Effector memory CD8-positive, alpha-beta T cell (primary cell): ENCODE data around the gene PREX1.

Experiments
- ATAC-seq: fragments of 150-1000 bp; cut with Tn5 transposase; replicated peaks from 2 replicates; pipeline ENCODE4 v1.10.0; 2021; ENCODE audit warnings: mild to moderate bottlenecking, moderate library complexity
- DNase-seq, 3 experiments: peaks; one replicate each; pipeline ENCODE4 v3.0.0; 2021
- H3K27ac Mint-ChIP-seq, 2 donors: one replicate each; pipeline ENCODE4 v1.8.0; 2022; ENCODE audit warnings: mild to moderate bottlenecking in 2 of 2, mixed read lengths in 2 of 2, moderate library complexity in 2 of 2
- H3K27me3 Mint-ChIP-seq, 2 donors: one replicate each; pipeline ENCODE4 v1.8.0; 2022; ENCODE audit warnings: mixed read lengths in 2 of 2
- H3K36me3 Mint-ChIP-seq: one replicate; pipeline ENCODE4 v1.8.0; 2022; ENCODE audit warnings: mild to moderate bottlenecking, moderate library complexity, mixed read lengths; ENCODE audit not compliant: insufficient read depth
- H3K4me1 Mint-ChIP-seq, 2 donors: one replicate each; pipeline ENCODE4 v1.8.0; 2022; ENCODE audit warnings: low read depth in 2 of 2, mixed read lengths in 2 of 2
- H3K4me3 Mint-ChIP-seq, 2 donors: one replicate each; pipeline ENCODE4 v1.8.0; 2022; ENCODE audit warnings: mild to moderate bottlenecking in 2 of 2, mixed read lengths in 2 of 2, moderate library complexity in 2 of 2
- H3K9me3 Mint-ChIP-seq, 2 donors: one replicate each; pipeline ENCODE4 v1.8.0; 2022; ENCODE audit warnings: mixed read lengths in 2 of 2

PREX1 gene

DNA sequence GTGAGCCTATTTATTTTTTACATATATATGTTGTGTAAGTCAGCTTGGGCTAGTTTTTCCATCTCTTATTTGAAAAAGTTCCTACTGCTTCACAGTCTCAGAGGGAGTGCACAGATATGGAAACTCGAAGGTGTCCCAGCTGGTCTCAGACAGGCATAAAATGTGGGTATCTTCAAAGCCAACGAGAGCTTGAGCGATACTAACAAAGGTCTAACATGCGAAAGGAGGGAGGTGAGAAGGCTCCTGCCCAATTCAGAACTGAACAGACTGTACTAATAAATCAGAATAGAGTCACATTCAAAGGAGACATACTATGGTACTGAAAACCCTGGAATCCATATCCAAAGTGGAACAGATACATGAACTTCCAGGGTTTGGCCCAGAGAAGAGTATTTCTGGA, 113.0 kb downstream of the PREX1 start:
- no peak overlapping the region for H3K27ac Mint-ChIP-seq
- no peaks in the 10 kb centered on the region for H3K27me3 Mint-ChIP-seq
- peaks cover 21% of the 10 kb centered on the region for H3K36me3 Mint-ChIP-seq
- H3K9me3 Mint-ChIP-seq: no peaks in the 10 kb centered on the region
- DNase-seq (no peak), ATAC-seq (no peak)
- H3K4me1 Mint-ChIP-seq: peaks cover 72 to 79% of the 10 kb centered on the region in 2 donors
- H3K4me3 Mint-ChIP-seq: peak overlapping the region; percentile 90 to 93

DNA sequence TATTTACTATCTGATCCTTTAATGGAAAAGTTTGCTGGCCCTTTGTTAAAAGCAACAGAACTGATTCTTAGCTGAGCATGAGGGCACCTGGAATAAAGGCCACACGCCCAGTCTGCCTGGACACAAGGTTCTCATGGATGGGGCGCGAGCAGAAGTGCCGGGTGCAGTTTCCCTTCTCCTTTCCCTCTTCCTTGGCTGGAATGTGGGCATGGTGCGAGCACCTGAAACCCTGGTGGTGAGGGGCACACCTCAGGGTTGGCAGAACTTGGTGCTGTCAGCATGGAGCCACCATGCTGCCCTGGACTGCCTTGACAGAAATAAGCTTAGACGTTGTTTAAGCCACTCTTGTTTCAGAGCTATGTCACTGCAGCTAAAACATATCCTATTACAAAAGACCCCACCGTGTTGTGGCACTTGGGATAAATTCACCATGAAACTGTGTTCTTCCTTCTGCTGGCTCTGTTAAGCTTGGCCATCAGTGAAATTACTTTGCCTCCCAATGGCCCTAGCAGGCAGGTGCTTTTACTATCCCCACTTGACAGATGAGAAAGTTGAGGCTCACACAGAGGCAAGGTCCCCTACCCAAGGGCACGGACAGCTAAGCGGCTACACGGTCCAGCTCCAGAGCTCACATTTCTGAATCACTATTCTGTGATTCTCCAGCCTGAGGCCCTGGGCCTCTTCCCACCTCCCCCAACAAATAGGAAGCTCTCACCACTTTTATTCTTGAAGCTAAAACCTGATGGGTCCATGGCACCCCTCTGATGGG, 115.9 kb downstream of the PREX1 start:
- no peak for ATAC-seq
- Mint-ChIP-seq H3K27ac (peak overlapping the region; percentile 75 to 86), H3K9me3 (no peaks in the 10 kb centered on the region), H3K27me3 (no peaks in the 10 kb centered on the region), H3K4me1 (peaks cover 65 to 71% of the 10 kb centered on the region in 2 donors), H3K36me3 (peaks cover 17% of the 10 kb centered on the region), H3K4me3 (peak overlapping the region; percentile 55 to 57)
- DNase-seq: no peak

DNA sequence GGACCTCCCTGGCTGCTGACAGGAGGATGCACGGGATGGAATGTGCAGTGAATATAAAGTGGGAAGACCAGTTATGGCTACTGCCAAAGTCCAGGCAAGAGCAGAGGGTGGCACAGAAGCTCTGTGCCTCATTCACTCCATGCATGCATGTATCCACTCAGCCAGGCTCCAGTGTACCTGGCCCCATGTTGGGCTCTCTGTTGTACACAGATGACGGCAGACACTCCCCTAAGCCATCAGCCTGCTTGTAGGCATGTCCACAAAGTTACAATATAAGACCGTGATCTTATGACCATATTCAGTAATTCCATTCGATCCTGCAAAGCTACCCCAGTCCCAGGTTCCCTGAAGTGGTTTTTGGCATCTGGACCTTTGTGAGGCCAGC, 116.8 kb downstream of the PREX1 start:
- no peak for ATAC-seq
- Mint-ChIP-seq H3K27me3 (no peaks in the 10 kb centered on the region), H3K4me1 (peaks cover 66 to 71% of the 10 kb centered on the region in 2 donors), H3K27ac (peak overlapping the region in 1 of 2 donors; percentile 35), H3K36me3 (peaks cover 20% of the 10 kb centered on the region), H3K4me3 (no peak overlapping the region), H3K9me3 (no peaks in the 10 kb centered on the region)
- no peak for DNase-seq

DNA sequence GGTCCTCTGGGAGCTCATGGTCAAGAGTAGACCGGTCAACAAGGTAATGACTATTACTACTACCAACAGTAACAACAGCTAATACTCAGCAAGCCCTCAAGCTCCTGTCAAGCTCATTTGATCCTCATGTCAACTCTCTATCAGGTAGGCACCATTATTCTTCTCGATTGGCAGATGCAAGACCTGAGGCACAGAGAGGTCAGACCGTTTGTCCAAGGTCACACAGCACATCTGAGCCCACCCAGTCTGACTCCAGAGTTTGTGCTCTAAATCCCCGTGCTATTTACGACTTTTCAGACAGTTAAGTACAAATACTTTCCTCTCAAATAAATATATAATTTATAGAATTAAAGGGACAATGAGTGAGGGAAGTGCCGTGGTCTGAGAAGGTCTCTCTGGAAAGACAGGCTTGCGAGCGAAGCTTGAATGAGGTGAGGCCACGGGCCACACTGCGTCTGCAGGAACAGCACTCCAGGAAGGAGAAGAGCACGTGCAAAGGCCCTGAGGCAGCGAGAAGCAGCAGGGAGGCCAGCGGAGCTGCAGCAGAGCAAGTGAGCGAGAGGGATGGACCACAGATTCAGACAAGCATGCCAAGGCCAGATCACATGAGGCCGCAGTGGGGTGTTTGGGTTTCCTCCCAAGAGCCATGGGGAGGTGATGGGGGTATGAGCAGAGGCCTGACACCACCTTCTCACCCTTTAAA, 117.3 kb downstream of the PREX1 start:
- Mint-ChIP-seq H3K4me3 (no peak overlapping the region), H3K4me1 (peaks cover 63 to 69% of the 10 kb centered on the region in 2 donors), H3K9me3 (no peaks in the 10 kb centered on the region), H3K27ac (peak overlapping the region in 1 of 2 donors; percentile 35), H3K27me3 (no peaks in the 10 kb centered on the region), H3K36me3 (peaks cover 23% of the 10 kb centered on the region)
- no peak for DNase-seq
- ATAC-seq: no peak

DNA sequence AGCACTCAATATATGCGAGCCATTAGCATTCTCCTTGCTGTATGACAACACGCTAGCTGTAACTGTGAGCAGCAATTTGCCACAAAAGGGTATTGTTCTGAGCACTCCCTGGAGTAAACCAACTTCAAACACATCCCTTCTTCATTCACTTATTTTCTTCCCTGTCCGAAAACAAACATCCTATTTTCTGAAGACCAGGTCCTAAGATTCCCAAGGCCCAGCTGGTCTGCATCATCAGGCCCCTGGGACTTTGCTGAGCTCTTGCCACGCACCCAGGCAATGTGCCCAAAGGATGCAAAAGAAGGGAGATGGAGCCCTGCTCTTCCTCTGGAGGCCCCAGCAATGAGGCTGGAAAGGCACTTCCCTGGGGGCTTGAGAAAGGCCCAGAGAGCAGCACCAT, 118.1 kb downstream of the PREX1 start:
- Mint-ChIP-seq H3K9me3 (no peaks in the 10 kb centered on the region), H3K4me1 (peaks cover 59 to 67% of the 10 kb centered on the region in 2 donors), H3K27me3 (no peaks in the 10 kb centered on the region), H3K27ac (peak overlapping the region; percentile 67 to 68), H3K36me3 (peaks cover 30% of the 10 kb centered on the region), H3K4me3 (no peak overlapping the region)
- DNase-seq (no peak), ATAC-seq (no peak)

DNA sequence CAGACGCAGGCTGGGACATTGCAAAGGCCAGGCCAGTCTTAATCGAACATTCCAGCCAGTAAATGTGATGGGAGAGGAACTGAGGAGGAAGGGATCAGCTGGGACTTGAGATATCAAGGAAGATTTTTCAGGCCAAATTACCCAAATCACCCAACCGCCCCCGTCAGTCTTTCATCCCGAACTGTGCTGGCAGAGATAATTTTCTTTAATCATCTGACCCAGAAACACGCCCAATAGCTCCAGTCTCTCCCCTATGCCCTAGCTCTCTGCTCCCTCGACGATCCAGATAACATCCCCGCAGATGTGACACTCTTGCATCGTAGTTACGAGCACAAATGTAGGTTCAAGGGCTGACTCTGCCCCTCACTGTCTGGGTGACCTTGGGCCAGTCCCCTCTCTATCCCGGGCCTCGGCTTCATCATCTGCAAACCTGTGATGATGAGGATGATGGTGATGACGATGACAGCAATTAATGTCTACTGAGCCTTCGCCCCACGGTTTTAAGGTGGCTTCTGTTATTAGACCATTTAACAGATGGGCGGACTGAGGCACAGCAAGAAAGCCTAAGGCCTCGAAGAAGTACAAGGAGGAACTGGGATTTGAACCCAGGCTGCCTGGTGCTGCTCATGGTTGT, 118.6 kb downstream of the PREX1 start:
- DNase-seq (no peak), ATAC-seq (no peak)
- Mint-ChIP-seq H3K4me1 (peaks cover 55 to 67% of the 10 kb centered on the region in 2 donors), H3K27me3 (no peaks in the 10 kb centered on the region), H3K4me3 (no peak overlapping the region), H3K36me3 (peaks cover 33% of the 10 kb centered on the region), H3K27ac (peak overlapping the region; percentile 67 to 68), H3K9me3 (no peaks in the 10 kb centered on the region)

DNA sequence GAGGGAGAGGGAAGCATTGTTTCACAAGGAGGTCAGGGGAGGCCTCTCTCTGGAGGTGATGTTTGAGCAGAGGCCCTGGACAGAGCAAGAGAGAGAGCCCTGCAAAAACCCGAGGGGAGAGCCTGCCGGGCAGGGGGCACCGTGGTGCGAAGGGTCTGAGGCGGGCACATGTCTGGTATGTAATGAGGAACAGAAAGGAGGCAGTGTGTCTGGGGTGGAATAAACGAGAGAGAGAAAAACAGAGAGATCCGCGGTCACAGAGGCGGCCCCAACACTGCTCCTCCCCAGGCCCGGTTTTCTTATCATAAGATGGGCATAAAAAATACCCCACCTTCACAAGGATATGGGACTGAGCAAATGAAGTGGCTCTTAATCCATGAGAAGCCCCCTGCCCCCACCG, 119.2 kb downstream of the PREX1 start:
- Mint-ChIP-seq H3K36me3 (peaks cover 35% of the 10 kb centered on the region), H3K27ac (peak overlapping the region; percentile 67 to 68), H3K4me1 (peaks cover 54 to 63% of the 10 kb centered on the region in 2 donors), H3K27me3 (no peaks in the 10 kb centered on the region), H3K4me3 (no peak overlapping the region), H3K9me3 (no peaks in the 10 kb centered on the region)
- no peak for DNase-seq
- ATAC-seq: no peak

DNA sequence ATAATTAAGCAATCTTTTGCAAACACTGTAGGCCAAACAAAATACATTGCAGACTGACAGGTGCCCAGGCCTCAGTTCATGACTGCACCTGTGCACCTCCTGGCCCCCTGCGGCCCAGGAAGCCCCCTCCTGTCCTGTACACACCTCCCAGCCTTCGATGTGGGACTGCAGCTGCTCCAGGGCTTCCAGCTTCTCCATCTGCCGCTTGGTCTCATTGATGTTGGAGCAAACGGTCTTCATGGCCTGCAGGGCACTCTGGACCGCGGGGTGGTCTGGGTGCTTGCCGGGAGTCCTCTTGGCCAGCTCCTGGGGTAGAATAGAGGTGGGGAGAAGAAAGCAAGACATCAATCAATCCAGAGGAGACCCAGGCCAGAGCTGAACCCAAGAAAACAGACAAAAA, 119.7 kb downstream of the PREX1 start:
- H3K4me3 Mint-ChIP-seq: no peak overlapping the region
- peaks cover 40% of the 10 kb centered on the region for H3K36me3 Mint-ChIP-seq
- H3K9me3 Mint-ChIP-seq: no peaks in the 10 kb centered on the region
- DNase-seq: no peak
- H3K27me3 Mint-ChIP-seq: no peaks in the 10 kb centered on the region
- no peak for ATAC-seq
- peaks cover 56 to 63% of the 10 kb centered on the region in 2 donors for H3K4me1 Mint-ChIP-seq
- H3K27ac Mint-ChIP-seq: peak overlapping the region; percentile 42 to 67

DNA sequence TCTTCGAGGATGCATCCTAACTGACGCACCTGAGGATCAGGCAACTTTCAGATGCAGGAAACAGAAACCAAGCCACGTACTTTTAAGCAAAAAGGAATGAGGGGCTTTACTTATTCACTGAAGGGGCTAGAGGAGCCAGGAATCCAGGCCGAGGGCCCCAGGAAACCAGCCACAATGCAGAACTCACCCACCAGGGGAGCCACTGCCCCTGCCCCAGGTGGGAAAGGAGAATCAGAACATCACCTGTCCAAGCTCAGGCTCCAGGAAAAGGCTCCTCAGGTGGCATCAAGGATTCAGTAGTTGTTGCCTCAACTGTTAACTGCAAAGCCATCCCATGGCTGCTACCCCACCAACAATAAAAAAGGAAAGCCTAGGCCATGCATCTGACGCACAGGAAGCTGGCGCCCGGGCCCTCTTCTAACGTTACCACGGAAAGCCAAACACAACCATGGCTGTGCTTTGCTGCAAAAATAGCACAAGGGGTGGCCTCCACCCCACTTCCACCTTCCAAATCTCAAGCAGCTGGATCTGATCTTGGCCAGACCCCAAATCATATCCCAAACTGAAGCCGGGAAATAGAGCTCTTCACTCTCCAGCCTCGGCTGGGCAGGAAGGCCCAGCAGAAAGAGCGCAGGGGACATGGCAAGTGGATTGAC, 121.0 kb downstream of the PREX1 start:
- peak overlapping the region; percentile 74 to 79 for H3K27ac Mint-ChIP-seq
- peak overlapping the region; percentile 33 to 56 for H3K4me3 Mint-ChIP-seq
- H3K36me3 Mint-ChIP-seq: peaks cover 46% of the 10 kb centered on the region
- H3K4me1 Mint-ChIP-seq: peaks cover 46 to 52% of the 10 kb centered on the region in 2 donors
- no peaks in the 10 kb centered on the region for H3K9me3 Mint-ChIP-seq
- ATAC-seq: peak; percentile 86
- DNase-seq: peak in 1 of 3 experiments; percentile 24
- H3K27me3 Mint-ChIP-seq: no peaks in the 10 kb centered on the region

DNA sequence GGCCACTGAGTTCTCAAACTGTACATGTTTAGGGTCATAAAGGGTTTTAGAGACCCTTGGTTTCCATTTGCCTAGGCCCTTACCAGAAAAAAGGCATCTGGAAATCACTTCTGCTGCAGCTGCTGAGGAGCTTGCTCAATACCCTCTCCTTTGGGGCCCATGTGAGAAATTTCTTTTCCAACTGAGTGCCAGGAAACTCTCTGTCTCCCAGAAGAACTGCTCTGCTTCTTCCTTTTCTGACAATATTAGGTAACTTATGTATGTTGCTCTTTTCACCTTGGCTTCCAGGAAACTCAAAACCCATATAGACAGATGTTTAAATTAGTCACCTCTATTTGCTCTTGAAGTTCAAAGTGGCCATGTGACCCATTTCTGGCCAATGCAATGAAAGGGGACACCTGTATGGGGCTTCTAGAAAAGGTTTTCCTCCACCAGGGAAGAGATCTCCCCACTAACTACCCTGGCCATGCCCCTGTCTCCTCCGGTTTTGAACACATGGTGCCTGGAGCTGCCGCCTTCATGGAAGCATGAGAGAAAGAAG, 121.6 kb downstream of the PREX1 start:
- Mint-ChIP-seq H3K4me3 (peak overlapping the region in 1 of 2 donors; percentile 33), H3K9me3 (no peaks in the 10 kb centered on the region), H3K36me3 (peaks cover 52% of the 10 kb centered on the region), H3K4me1 (peaks cover 49 to 55% of the 10 kb centered on the region in 2 donors), H3K27ac (peak overlapping the region; percentile 74 to 79), H3K27me3 (no peaks in the 10 kb centered on the region)
- no peak for DNase-seq
- ATAC-seq: no peak

DNA sequence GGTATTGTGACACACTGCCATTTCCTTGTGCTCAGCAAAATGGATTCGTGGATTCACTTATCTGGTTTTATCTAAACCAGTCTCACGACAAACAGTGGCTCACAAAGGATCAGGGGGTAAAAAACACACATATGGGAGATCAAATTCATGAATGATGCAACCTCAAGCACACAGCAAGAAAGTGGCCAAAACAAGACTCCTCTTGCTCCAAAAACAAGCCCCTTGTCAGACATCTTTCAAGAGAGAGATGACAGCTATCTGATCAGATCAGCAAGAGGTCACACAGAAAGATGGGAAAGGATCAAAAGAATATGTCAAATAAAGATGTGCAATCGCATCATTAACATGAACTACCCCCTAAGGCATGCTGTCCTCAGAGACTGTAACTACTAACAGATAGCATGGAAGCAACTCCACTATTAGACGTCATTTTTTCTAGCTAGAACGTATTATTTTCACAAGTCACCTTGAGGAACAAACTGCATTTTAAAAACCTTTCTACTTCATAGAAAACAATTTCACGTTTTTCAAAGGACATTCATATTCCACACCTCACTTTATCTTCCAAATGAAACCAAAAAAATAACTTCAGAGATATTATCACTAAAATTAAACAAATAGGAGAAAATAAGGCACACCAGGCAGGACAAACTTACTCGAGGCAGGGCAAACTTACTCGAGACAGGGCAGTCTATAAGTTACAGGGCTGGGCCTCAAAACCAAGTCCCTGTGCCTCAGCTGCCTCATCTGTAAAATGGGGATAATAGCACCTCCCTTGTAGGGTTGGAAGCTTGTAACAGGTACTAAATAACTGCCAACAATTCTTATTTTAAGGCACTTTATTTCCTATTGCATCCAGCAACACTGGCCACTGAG, 122.3 kb downstream of the PREX1 start:
- no peak overlapping the region for H3K4me3 Mint-ChIP-seq
- H3K4me1 Mint-ChIP-seq: peaks cover 50 to 56% of the 10 kb centered on the region in 2 donors
- peaks cover 59% of the 10 kb centered on the region for H3K36me3 Mint-ChIP-seq
- no peaks in the 10 kb centered on the region for H3K9me3 Mint-ChIP-seq
- peak overlapping the region; percentile 64 to 79 for H3K27ac Mint-ChIP-seq
- ATAC-seq (no peak), DNase-seq (no peak)
- no peaks in the 10 kb centered on the region for H3K27me3 Mint-ChIP-seq

DNA sequence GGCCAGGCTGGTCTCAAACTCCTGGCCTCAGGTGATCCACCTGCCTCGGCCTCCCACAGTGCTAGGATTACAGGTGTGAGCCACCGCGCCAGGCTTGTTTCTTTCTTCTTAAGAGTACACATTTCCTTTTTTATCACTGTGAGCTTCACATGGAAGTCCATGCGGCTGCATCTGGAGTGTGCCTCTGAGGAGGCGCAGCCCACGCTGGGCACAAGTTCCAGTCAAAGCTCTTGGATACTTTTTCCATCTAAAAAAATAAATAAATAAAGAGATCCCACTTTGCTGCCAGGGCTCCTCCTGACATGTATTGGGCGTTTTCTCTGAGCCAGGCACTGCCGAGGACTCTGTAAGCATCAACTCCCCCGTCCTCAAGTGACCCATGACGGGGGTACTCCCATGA, 123.0 kb downstream of the PREX1 start:
- DNase-seq (no peak), ATAC-seq (no peak)
- Mint-ChIP-seq H3K36me3 (peaks cover 61% of the 10 kb centered on the region), H3K27me3 (no peaks in the 10 kb centered on the region), H3K27ac (peak overlapping the region; percentile 64 to 79), H3K4me1 (peaks cover 51 to 57% of the 10 kb centered on the region in 2 donors), H3K9me3 (no peaks in the 10 kb centered on the region), H3K4me3 (no peak overlapping the region)
